Activated CD4-positive, alpha-beta T cell treated with anti-CD3 and anti-CD28 coated beads, Interleukin-2, amount 10 ng/mL, durations not matched to agents 24 days and 14 days (primary cell): ENCODE measurements around the gene ROR2. TPM values are rescaled to one million over a fixed set of nuclear protein-coding genes. Genes with fewer than 3 reads are reported as not detected.

Experiments used
- DNase-seq: peaks from one replicate; pipeline ENCODE4 v3.0.0; 2022
- H3K27ac Mint-ChIP-seq: one replicate; pipeline ENCODE4 v1.8.0; 2022; ENCODE audit warnings: mild to moderate bottlenecking, mixed read lengths
- H3K27me3 Mint-ChIP-seq: one replicate; pipeline ENCODE4 v1.8.0; 2022; ENCODE audit warnings: mixed read lengths
- H3K36me3 Mint-ChIP-seq: one replicate; pipeline ENCODE4 v1.8.0; 2022; ENCODE audit warnings: low read depth, mild to moderate bottlenecking, mixed read lengths
- H3K4me1 Mint-ChIP-seq: one replicate; pipeline ENCODE4 v1.8.0; 2021; ENCODE audit warnings: mixed read lengths
- H3K4me3 Mint-ChIP-seq: one replicate; pipeline ENCODE4 v1.8.0; 2022; ENCODE audit warnings: mild to moderate bottlenecking, moderate library complexity, mixed read lengths
- H3K9me3 Mint-ChIP-seq: one replicate; pipeline ENCODE4 v1.8.0; 2021; ENCODE audit warnings: mixed read lengths
- intact Hi-C: fragments of 100-400 bp; cut with micrococcal nuclease; formaldehyde crosslinking; loops from one replicate; pipeline ENCODE4 v1.15.1; 2023
- total RNA-seq: library from RNA; stranded (reverse); gene quantifications from 2 replicates; pipeline ENCODE4 v1.2.3, GENCODE V29; 2022

ROR2 gene
- total RNA-seq, 1 donor from 2014 or later = 0.40 TPM

GRCh38 chr9:91790917-91791316, 159.1 kb downstream of the ROR2 start:
- H3K27me3 Mint-ChIP-seq = peaks cover 18% of the 10 kb centered on the region
- H3K36me3 Mint-ChIP-seq = no peaks in the 10 kb centered on the region
- no peaks in the 10 kb centered on the region for H3K4me1 Mint-ChIP-seq
- no peak for DNase-seq
- intact Hi-C loops = no loop called here
- H3K9me3 Mint-ChIP-seq = no peaks in the 10 kb centered on the region
- no peak overlapping the region for H3K4me3 Mint-ChIP-seq
- no peak overlapping the region for H3K27ac Mint-ChIP-seq

- H3K36me3 Mint-ChIP-seq = no peaks in the 10 kb centered on the region
- no peak overlapping the region for H3K4me3 Mint-ChIP-seq
- H3K9me3 Mint-ChIP-seq = no peaks in the 10 kb centered on the region
- no peak for DNase-seq
- intact Hi-C loops = no loop called here
- H3K27me3 Mint-ChIP-seq = peaks cover 22% of the 10 kb centered on the region
- no peak overlapping the region for H3K27ac Mint-ChIP-seq
- H3K4me1 Mint-ChIP-seq = no peaks in the 10 kb centered on the region
Observed at GRCh38 chr9:91789941-91790340, 160.1 kb downstream of the ROR2 start.

GRCh38 chr9:91787931-91788330, 162.1 kb downstream of the ROR2 start:
- DNase-seq = no peak
- intact Hi-C loops = no loop called here
- Mint-ChIP-seq H3K27me3 (peaks cover 25% of the 10 kb centered on the region), H3K27ac (no peak overlapping the region), H3K4me1 (peaks cover 1% of the 10 kb centered on the region), H3K36me3 (no peaks in the 10 kb centered on the region), H3K9me3 (no peaks in the 10 kb centered on the region), H3K4me3 (no peak overlapping the region)

- Mint-ChIP-seq H3K27me3 (peaks cover 22% of the 10 kb centered on the region), H3K27ac (no peak overlapping the region), H3K9me3 (no peaks in the 10 kb centered on the region), H3K36me3 (no peaks in the 10 kb centered on the region), H3K4me3 (no peak overlapping the region), H3K4me1 (peaks cover 6% of the 10 kb centered on the region)
- DNase-seq = no peak
- intact Hi-C loops = no loop called here
Observed at GRCh38 chr9:91786132-91786896, 163.7 kb downstream of the ROR2 start.

DNA sequence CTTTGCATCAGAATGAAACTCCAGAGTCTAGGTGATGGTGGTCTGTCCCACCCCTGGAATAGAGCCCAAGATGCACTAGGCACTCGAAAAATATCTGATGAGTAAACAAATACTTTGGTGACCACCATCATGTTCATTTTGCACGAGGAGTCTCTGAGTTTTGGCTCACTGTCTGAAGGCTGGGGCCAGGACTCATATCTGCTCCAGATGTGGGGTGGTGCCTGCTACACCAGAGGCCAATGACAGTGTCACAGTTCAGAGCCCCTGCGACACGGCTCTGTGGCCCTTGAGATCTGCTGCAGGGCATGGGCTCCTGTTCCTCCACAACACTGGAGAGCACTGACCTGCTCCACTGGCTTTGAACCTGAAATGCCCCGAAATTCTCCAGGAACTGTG, 164.6 kb downstream of the ROR2 start:
- Mint-ChIP-seq H3K4me3 (no peak overlapping the region), H3K4me1 (peaks cover 6% of the 10 kb centered on the region), H3K27me3 (peaks cover 22% of the 10 kb centered on the region), H3K9me3 (no peaks in the 10 kb centered on the region), H3K27ac (no peak overlapping the region), H3K36me3 (no peaks in the 10 kb centered on the region)
- intact Hi-C loops = no loop called here
- no peak for DNase-seq

DNA sequence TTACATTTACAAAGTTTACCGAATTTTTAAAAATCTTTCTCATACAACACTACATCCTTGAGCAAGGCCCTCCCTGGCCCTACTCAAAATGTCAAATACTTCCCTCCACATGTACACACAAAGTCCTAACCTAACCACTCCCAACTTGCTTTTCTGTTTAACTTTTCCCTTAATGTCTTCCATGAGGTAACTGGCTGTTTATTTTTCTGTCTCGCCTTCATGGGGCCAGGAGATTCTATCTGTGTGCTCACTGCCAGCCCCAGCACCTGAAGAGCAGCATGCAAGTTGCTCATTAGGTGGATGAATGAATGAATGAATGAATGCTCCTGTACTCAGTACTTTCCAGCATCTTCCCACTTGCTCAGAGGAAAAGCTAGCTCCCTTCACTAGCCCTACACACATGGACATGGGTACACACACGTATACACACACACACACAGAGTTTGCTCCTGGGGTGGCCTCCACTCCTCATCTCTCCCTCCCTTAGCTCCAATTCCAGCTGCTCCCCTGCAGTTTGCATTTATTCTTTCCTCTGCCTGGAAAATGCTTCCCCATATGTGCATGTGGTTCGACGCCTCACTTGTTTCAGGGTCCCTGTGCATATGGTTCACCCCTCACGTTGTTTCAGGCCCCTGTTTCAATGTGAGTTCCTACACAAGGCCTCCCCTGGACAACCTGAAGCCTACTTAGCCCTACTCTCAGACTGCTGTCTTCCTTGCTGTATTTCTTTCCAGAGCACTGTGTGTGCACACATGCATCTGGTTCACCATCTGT, 165.2 kb downstream of the ROR2 start:
- intact Hi-C loops = no loop called here

GRCh38 chr9:91783876-91784672, 166.0 kb downstream of the ROR2 start:
- H3K27me3 Mint-ChIP-seq = peaks cover 22% of the 10 kb centered on the region
- H3K4me3 Mint-ChIP-seq = no peak overlapping the region
- intact Hi-C loops = no loop called here
- H3K36me3 Mint-ChIP-seq = no peaks in the 10 kb centered on the region
- H3K4me1 Mint-ChIP-seq = peaks cover 6% of the 10 kb centered on the region
- no peak overlapping the region for H3K27ac Mint-ChIP-seq
- H3K9me3 Mint-ChIP-seq = no peaks in the 10 kb centered on the region
- DNase-seq = no peak

More for the DNA sequence above, 165.2 kb downstream of the ROR2 start:
- H3K27me3 Mint-ChIP-seq = peaks cover 22% of the 10 kb centered on the region
- H3K9me3 Mint-ChIP-seq = no peaks in the 10 kb centered on the region
- no peak for DNase-seq
- no peaks in the 10 kb centered on the region for H3K36me3 Mint-ChIP-seq
- no peak overlapping the region for H3K4me3 Mint-ChIP-seq
- peaks cover 6% of the 10 kb centered on the region for H3K4me1 Mint-ChIP-seq
- no peak overlapping the region for H3K27ac Mint-ChIP-seq

- intact Hi-C loops = no loop called here
- Mint-ChIP-seq H3K27ac (no peak overlapping the region), H3K4me1 (peaks cover 6% of the 10 kb centered on the region), H3K27me3 (peaks cover 24% of the 10 kb centered on the region), H3K36me3 (no peaks in the 10 kb centered on the region), H3K4me3 (no peak overlapping the region), H3K9me3 (no peaks in the 10 kb centered on the region)
- no peak for DNase-seq
Observed at GRCh38 chr9:91783411-91783810, 166.6 kb downstream of the ROR2 start.

- Mint-ChIP-seq H3K27me3 (peaks cover 20% of the 10 kb centered on the region), H3K9me3 (no peaks in the 10 kb centered on the region), H3K27ac (no peak overlapping the region), H3K36me3 (no peaks in the 10 kb centered on the region), H3K4me3 (no peak overlapping the region), H3K4me1 (peaks cover 6% of the 10 kb centered on the region)
- intact Hi-C loops = no loop called here
- DNase-seq = no peak
Observed at GRCh38 chr9:91782708-91783214, 167.3 kb downstream of the ROR2 start.

GRCh38 chr9:91781906-91782305, 168.1 kb downstream of the ROR2 start:
- peaks cover 24% of the 10 kb centered on the region for H3K27me3 Mint-ChIP-seq
- no peaks in the 10 kb centered on the region for H3K9me3 Mint-ChIP-seq
- peaks cover 6% of the 10 kb centered on the region for H3K4me1 Mint-ChIP-seq
- H3K4me3 Mint-ChIP-seq = no peak overlapping the region
- intact Hi-C loops = no loop called here
- H3K27ac Mint-ChIP-seq = no peak overlapping the region
- no peaks in the 10 kb centered on the region for H3K36me3 Mint-ChIP-seq
- DNase-seq = no peak

GRCh38 chr9:91781116-91781515, 168.9 kb downstream of the ROR2 start:
- no peaks in the 10 kb centered on the region for H3K9me3 Mint-ChIP-seq
- H3K36me3 Mint-ChIP-seq = no peaks in the 10 kb centered on the region
- H3K4me1 Mint-ChIP-seq = peaks cover 7% of the 10 kb centered on the region
- DNase-seq = no peak
- peaks cover 28% of the 10 kb centered on the region for H3K27me3 Mint-ChIP-seq
- intact Hi-C loops = no loop called here
- no peak overlapping the region for H3K27ac Mint-ChIP-seq
- no peak overlapping the region for H3K4me3 Mint-ChIP-seq

DNA sequence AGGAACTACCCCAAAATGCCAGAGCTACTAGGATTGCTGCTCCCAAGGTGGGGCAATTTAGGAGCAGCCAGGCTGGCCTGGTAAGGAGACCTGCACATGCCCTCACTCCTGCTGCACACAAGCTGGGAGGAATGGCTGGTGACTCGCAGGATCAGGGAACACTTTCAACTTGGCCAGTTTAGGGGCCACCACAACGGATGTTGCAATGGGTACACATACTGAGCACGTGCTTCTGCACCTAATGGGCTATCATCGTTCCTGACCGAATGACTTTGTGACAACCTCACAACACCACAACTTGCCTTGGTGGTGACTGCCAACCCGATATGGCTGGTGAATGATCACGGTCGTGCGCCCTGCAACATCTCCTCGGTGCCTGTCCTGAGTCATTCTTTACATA, 172.0 kb downstream of the ROR2 start:
- H3K27ac Mint-ChIP-seq = no peak overlapping the region
- intact Hi-C loops = loop anchor here (10.0 kb wide), 1 partner anchor 107 kb away; no protein-coding TSS in a partner anchor

DNA sequence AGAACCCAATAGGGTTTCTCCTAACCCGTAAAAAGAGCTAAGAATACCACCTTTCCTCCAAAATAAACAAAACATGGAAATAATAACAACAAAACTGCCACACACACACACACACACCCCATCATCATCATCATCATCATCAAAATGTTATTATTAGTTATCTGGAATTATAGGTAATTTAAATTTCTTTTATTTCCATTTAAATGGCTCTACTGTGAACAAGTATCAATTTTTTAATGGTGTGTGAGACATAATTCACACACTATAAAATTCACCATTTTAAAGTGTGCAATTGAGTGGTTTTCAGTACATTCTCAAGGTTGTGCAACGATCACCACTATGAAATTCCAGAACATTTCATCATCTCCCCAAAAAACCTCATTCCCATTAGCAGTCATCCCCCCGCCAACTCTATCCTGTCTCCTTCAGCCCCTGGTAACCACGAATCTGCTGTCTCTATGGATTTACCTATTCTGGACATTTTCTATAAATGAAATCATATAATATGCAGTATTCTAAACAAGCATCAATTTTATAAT, 172.7 kb downstream of the ROR2 start:
- peaks cover 27% of the 10 kb centered on the region for H3K27me3 Mint-ChIP-seq
- H3K9me3 Mint-ChIP-seq = no peaks in the 10 kb centered on the region
- H3K4me1 Mint-ChIP-seq = peaks cover 2% of the 10 kb centered on the region
- no peak for DNase-seq
- H3K36me3 Mint-ChIP-seq = no peaks in the 10 kb centered on the region
- intact Hi-C loops = loop anchor here (10.0 kb wide), 1 partner anchor 107 kb away; no protein-coding TSS in a partner anchor
- no peak overlapping the region for H3K4me3 Mint-ChIP-seq
- H3K27ac Mint-ChIP-seq = no peak overlapping the region

More for the DNA sequence above, 172.0 kb downstream of the ROR2 start:
- H3K27me3 Mint-ChIP-seq = peaks cover 27% of the 10 kb centered on the region
- peaks cover 7% of the 10 kb centered on the region for H3K4me1 Mint-ChIP-seq
- no peak overlapping the region for H3K4me3 Mint-ChIP-seq
- no peaks in the 10 kb centered on the region for H3K36me3 Mint-ChIP-seq
- no peaks in the 10 kb centered on the region for H3K9me3 Mint-ChIP-seq
- no peak for DNase-seq
